ENCODE measurements around the gene SMYD3. TPM values are rescaled to one million over a fixed set of nuclear protein-coding genes. Genes with fewer than 3 reads are reported as not detected.

The SMYD3 gene
- total and polyA plus RNA-seq, 2 donors (not counting 3 experiments of a cell fraction or from before 2014, with no cell fraction given) = 16.0 to 32.1 TPM

- POLR2A ChIA-PET = no interaction called here
- H3K9ac ChIP-seq (replicated peaks; ENCODE audit: extremely low read depth, insufficient read depth, low read length) = no peak overlapping the region
- BruUV-seq (replicated peaks) = no TSS peak
Measured at GRCh38 chr1:246004301-246004700, 502.8 kb downstream of the SMYD3 start.

More at GRCh38 chr1:246004301-246004700, 502.8 kb downstream of the SMYD3 start:
- Histone ChIP-seq H2AFZ (ENCODE audit: low read depth, low read length) (no peak overlapping the region), H3K4me1 (ENCODE audit: control insufficient read depth, extremely low read depth, insufficient read depth, low read length) (no peaks in the 10 kb centered on the region), H3K36me3 (ENCODE audit: control insufficient read depth in 2 of 2, extremely low read depth in 1 of 2, insufficient read depth in 2 of 2, low read length in 2 of 2) (no peaks in the 10 kb centered on the region), H3K79me2 (ENCODE audit: control insufficient read depth, insufficient read depth, low read length) (no peaks in the 10 kb centered on the region), H3K9me3 (replicated peaks; ENCODE audit: control insufficient read depth, insufficient read depth, low read length) (no peaks in the 10 kb centered on the region), H4K20me1 (replicated peaks; ENCODE audit: control insufficient read depth, extremely low read depth, insufficient read depth, low read length) (no peaks in the 10 kb centered on the region), H3K4me3 (replicated peaks in 1 of 3; ENCODE audit: insufficient read depth in 1 of 3, low read depth in 1 of 3, low read length in 3 of 3) (no peak overlapping the region), H3K9me1 (replicated peaks; ENCODE audit: control insufficient read depth, extremely low read depth, insufficient read depth, low read length) (no peaks in the 10 kb centered on the region), H3K27me3 (ENCODE audit: control insufficient read depth in 2 of 2, insufficient read depth in 2 of 2, low read length in 2 of 2) (no peaks in the 10 kb centered on the region), H3K27ac (ENCODE audit: insufficient read depth, low read depth, low read length) (no peak overlapping the region), H3K4me2 (ENCODE audit: insufficient read depth, low read length) (no peak overlapping the region)
- dilution Hi-C loops (cut with MboI; ENCODE audit: extremely low pct_ligation_motif_present, low sequenced_read_pairs) = no loop called here
- no peak for DNase-seq (ENCODE audit: low read depth, low spot score)
- CTCF ChIA-PET = interaction anchor here (1.2 to 4.8 kb wide), 6 partner anchors 15 to 850 kb away, joined by 4 to 128 read pairs (median 6); partner anchors contain the start of gene KIF26B
- no peak for TF ChIP-seq POLR2A (IDR thresholded peaks at IDR 0.05; ENCODE audit: low read depth, low read length)
- TF ChIP-seq MAX (IDR thresholded peaks at IDR 0.05; ENCODE audit: insufficient read depth, insufficient read length) = no peak
- TF ChIP-seq CTCF (IDR thresholded peaks at IDR 0.05; ENCODE audit: extremely low read depth in 1 of 2, insufficient read depth in 1 of 2, low read depth in 1 of 2, low read length in 2 of 2) = no peak
- TF ChIP-seq POLR2AphosphoS5 (IDR thresholded peaks at IDR 0.05; ENCODE audit: insufficient read depth, low read depth, low read length) = no peak
- TF ChIP-seq EZH2 (IDR thresholded peaks at IDR 0.05; ENCODE audit: borderline replicate concordance, low read depth, low read length, severe bottlenecking) = no peak
- TF ChIP-seq FOS (IDR thresholded peaks at IDR 0.05; ENCODE audit: borderline replicate concordance, insufficient read depth, low read length) = no peak
- FAIRE-seq = no peak
- intact Hi-C loops (cut with micrococcal nuclease) = loop anchor here (2.0 to 10.0 kb wide), 3 partner anchors 210 to 912 kb away; no protein-coding TSS in a partner anchor
